ENCODE measurements around the gene PARVG. TPM values are rescaled to one million over a fixed set of nuclear protein-coding genes. Genes with fewer than 3 reads are reported as not detected.

Gene PARVG
- total and polyA plus RNA-seq, 2 of the 8 experiments (the other 6 are each of a cell fraction or from before 2014, with no cell fraction given): 0.37 to 1.5 TPM

DNA sequence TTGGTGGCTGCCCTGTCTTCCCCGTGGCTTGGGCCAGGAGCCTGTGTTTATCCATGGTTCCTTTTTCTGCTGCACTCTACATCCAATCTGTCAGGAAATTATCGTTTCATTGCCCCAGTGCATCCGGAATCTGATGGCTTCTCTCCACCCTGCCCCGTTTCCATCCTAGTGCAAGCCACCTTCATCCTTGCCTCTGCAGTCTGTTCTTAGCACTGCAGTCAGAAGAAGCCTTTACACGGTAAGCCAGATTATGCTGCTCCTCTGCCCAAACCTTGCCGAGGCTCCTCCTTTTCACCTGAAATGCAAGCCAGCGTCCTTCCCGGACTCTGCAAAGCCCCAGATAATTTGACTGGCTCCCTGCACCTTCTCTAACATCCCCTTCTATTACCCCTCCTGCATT lies 45.1 kb downstream of the PARVG start:
- no peak overlapping the region for H3K18ac ChIP-seq (ENCODE audit: extremely low read depth, low read length)
- TF ChIP-seq TCF12 (IDR thresholded peaks at IDR 0.05; ENCODE audit: low read depth, low read length) (no peak), CBX5 (IDR thresholded peaks at IDR 0.05; ENCODE audit: low read depth, low read length) (no peak), RBBP5 (IDR thresholded peaks at IDR 0.05; ENCODE audit: borderline replicate concordance, low read depth, low read length) (no peak), TEAD4 (IDR thresholded peaks at IDR 0.05; ENCODE audit: low read depth, low read length) (no peak), FOSL1 (IDR thresholded peaks at IDR 0.05; ENCODE audit: insufficient read depth, low read depth, low read length) (no peak), SIN3A (conservative IDR thresholded peaks at IDR 0.05 in 1 of 2, IDR thresholded peaks at IDR 0.05 in 1 of 2; ENCODE audit: low read depth in 1 of 2, low read length in 2 of 2) (no peak), BRCA1 (IDR thresholded peaks at IDR 0.05; ENCODE audit: low read depth, low read length) (no peak), RFX5 (IDR thresholded peaks at IDR 0.05; ENCODE audit: borderline replicate concordance, low read depth, low read length) (no peak), POLR2AphosphoS5 (IDR thresholded peaks at IDR 0.05; ENCODE audit: low read depth, low read length) (no peak), SIX5 (IDR thresholded peaks at IDR 0.05; ENCODE audit: low read depth, low read length) (no peak), ZNF274 (IDR thresholded peaks at IDR 0.05; ENCODE audit: borderline replicate concordance, extremely low read depth, low read length) (no peak)
- POLR2A ChIA-PET (ENCODE audit: partially characterized antibody): no interaction called here
- no peak overlapping the region for H3K4me3 ChIP-seq (ENCODE audit: extremely low read depth in 1 of 4, insufficient read depth in 2 of 4, low read depth in 3 of 4, low read length in 4 of 4)
- H2AFZ ChIP-seq (ENCODE audit: low read length): peak overlapping the region; percentile 44; the same call in 1 of the 2 replicates
- no peak overlapping the region for H4K91ac ChIP-seq (replicated peaks; ENCODE audit: insufficient read length, low read length)
- H3K56ac ChIP-seq (replicated peaks; ENCODE audit: insufficient read length, low read depth, low read length): no peak overlapping the region
- no peaks in the 10 kb centered on the region for H4K20me1 ChIP-seq (replicated peaks in 1 of 2; ENCODE audit: control insufficient read depth in 1 of 2, insufficient read depth in 2 of 2, low read length in 2 of 2)
- no peak overlapping the region for H3K4ac ChIP-seq (replicated peaks; ENCODE audit: insufficient read length, low read depth, low read length)
- WGBS, 2 experiments (ENCODE audit: extremely low coverage in 1 of 2, insufficient coverage in 1 of 2, insufficient read length in 1 of 2, insufficient replicate concordance in 2 of 2, low coverage in 1 of 2, low lambda C conversion rate in 2 of 2, missing lambda C conversion rate in 1 of 2): 92% methylated on average over 8 of the region's 8 CpGs; no CpG with 5 or more reads in 1 of the 2 experiments
- H2BK12ac ChIP-seq (ENCODE audit: low read depth, low read length): no peak overlapping the region
- H2BK5ac ChIP-seq (ENCODE audit: low read depth, low read length): no peak overlapping the region
- H3K36me3 ChIP-seq (ENCODE audit: control insufficient read depth in 2 of 4, insufficient read depth in 4 of 4, low read length in 3 of 4): no peaks in the 10 kb centered on the region
- H4K8ac ChIP-seq (ENCODE audit: extremely low read depth, insufficient read depth, low read length): no peak overlapping the region
- no peak overlapping the region for H3K4me2 ChIP-seq (ENCODE audit: insufficient read depth in 1 of 2, low read depth in 2 of 2, low read length in 2 of 2)
- no peak overlapping the region for H4K5ac ChIP-seq (ENCODE audit: insufficient read length, low read depth, low read length)
- H3K9me3 ChIP-seq (ENCODE audit: insufficient read depth in 2 of 2, low read depth in 1 of 2, low read length in 1 of 2): peaks cover 5 to 9% of the 10 kb centered on the region in 2 experiments; a peak in 1 of 4 replicates
- FAIRE-seq (no peak), DNase-seq (ENCODE audit: low read depth in 1 of 2, low spot score in 2 of 2) (no peak)
- H2AK5ac ChIP-seq (ENCODE audit: low read depth, low read length): no peak overlapping the region
- H3K23ac ChIP-seq (ENCODE audit: insufficient read length): no peak overlapping the region
- H3K14ac ChIP-seq (ENCODE audit: insufficient read length): no peak overlapping the region
- H2BK15ac ChIP-seq (ENCODE audit: low read length): no peak overlapping the region
- CTCF ChIA-PET (ENCODE audit: partially characterized antibody): no interaction called here
- H2BK120ac ChIP-seq (replicated peaks; ENCODE audit: low read depth, low read length): no peak overlapping the region
- no peaks in the 10 kb centered on the region for H3K79me2 ChIP-seq (ENCODE audit: control insufficient read depth in 1 of 2, insufficient read depth in 2 of 2, low read length in 2 of 2)
- H3K27ac ChIP-seq (ENCODE audit: low read depth, low read length): no peak overlapping the region
- no peak overlapping the region for H2BK20ac ChIP-seq (ENCODE audit: low read length)
- H3K4me1 ChIP-seq (replicated peaks in 1 of 4; ENCODE audit: control insufficient read depth in 3 of 4, insufficient read depth in 4 of 4, low read length in 3 of 4): no peaks in the 10 kb centered on the region
- H3K79me1 ChIP-seq (ENCODE audit: low read depth, low read length): no peaks in the 10 kb centered on the region
- no peak overlapping the region for H3K9ac ChIP-seq (replicated peaks in 1 of 4; ENCODE audit: extremely low read depth in 1 of 4, low read depth in 3 of 4, low read length in 3 of 4)
- no peaks in the 10 kb centered on the region for H3K23me2 ChIP-seq (ENCODE audit: low read depth, low read length)
- no peaks in the 10 kb centered on the region for H3K27me3 ChIP-seq (replicated peaks in 1 of 4; ENCODE audit: control insufficient read depth in 3 of 4, extremely low read depth in 1 of 4, insufficient read depth in 3 of 4, low read length in 3 of 4)
